Esophagus muscularis mucosa (tissue), 4 donors: ENCODE measurements around the gene MAPKAP1. TPM values are rescaled to one million over a fixed set of nuclear protein-coding genes. Genes with fewer than 3 reads are reported as not detected.

Source experiments
- DNase-seq: peaks from one replicate; pipeline ENCODE4 v3.0.0-alpha.2; 2017; ENCODE audit errors: extremely low spot score
- H3K27ac ChIP-seq, 4 donors: fragments of 200-600 bp; sonication (generic); replicated peaks in 1 of 4; 1 replicate in 3 of 4; 2 replicates in 1 of 4; pipeline ENCODE4 v1.5.1; 2016 to 2019; ENCODE audit warnings: mild to moderate bottlenecking in 1 of 4
- H3K27me3 ChIP-seq, 4 donors: fragments of 200-600 bp; sonication (generic); one replicate each; pipeline versions ENCODE4 v1.5.1 to v1.6.0; 2016 to 2019
- H3K36me3 ChIP-seq, 4 donors: fragments of 200-600 bp; sonication (generic); one replicate each; pipeline ENCODE4 v1.5.1; 2016 to 2019
- H3K4me1 ChIP-seq, 4 donors: fragments of 200-600 bp; sonication (generic); one replicate each; pipeline ENCODE4 v1.5.1; 2016 to 2019
- H3K4me3 ChIP-seq, 4 donors: fragments of 200-600 bp; sonication (generic); 1 replicate in 2 of 4; 2 replicates in 2 of 4; pipeline ENCODE4 v1.5.1; 2016 to 2019; ENCODE audit warnings: mild to moderate bottlenecking in 4 of 4, moderate library complexity in 1 of 4
- H3K9me3 ChIP-seq, 4 donors: fragments of 200-600 bp; sonication (generic); 1 replicate in 3 of 4; 2 replicates in 1 of 4; pipeline ENCODE4 v1.5.1; 2016 to 2019
- EP300 ChIP-seq: sonication (generic); formaldehyde crosslinking; IDR thresholded peaks from one replicate; pipeline ENCODE4 v1.6.1; 2017; ENCODE audit warnings: antibody characterized with exemption
- POLR2A ChIP-seq: fragments of 450-650 bp; IDR thresholded peaks from one replicate; pipeline ENCODE4 v1.6.1; 2017; ENCODE audit warnings: antibody characterized with exemption, moderate library complexity, mild to moderate bottlenecking, low read depth
- POLR2AphosphoS5 ChIP-seq, 2 donors: sonication (generic); formaldehyde crosslinking; IDR thresholded peaks; one replicate each; pipeline ENCODE4 v1.6.1; 2017; ENCODE audit warnings: antibody characterized with exemption in 2 of 2
- WGBS: methylation state at CpG from one replicate; pipeline ENCODE4 v1.1.5; 2018; 5-methylcytosine and 5-hydroxymethylcytosine counted together
- intact Hi-C: fragments of 100-400 bp; cut with DNase I; formaldehyde crosslinking; loops from one replicate; pipeline ENCODE4 v1.15.1; 2023
- total RNA-seq, 4 donors: library from RNA; depleted of rRNA; stranded (reverse); fragments of >200 nt; gene quantifications; one replicate each; pipeline versions ENCODE4 v1.1.0 to v1.2.1, GENCODE V29; 2016
- TF ChIP-seq, protein P1 (sequence below), 3 experiments: fragments of 200-600 bp in 2 of 3; fragments of 450-650 bp in 1 of 3; sonication (generic) in 2 of 3; IDR thresholded peaks; one replicate each; pipeline ENCODE4 v1.5.1; 2017 to 2019; ENCODE audit warnings: antibody characterized with exemption in 3 of 3, mild to moderate bottlenecking in 2 of 3, moderate library complexity in 1 of 3

The MAPKAP1 gene
- total RNA-seq, 4 donors from 2014 or later, result 84.3 to 103 (median 93.4) TPM

DNA sequence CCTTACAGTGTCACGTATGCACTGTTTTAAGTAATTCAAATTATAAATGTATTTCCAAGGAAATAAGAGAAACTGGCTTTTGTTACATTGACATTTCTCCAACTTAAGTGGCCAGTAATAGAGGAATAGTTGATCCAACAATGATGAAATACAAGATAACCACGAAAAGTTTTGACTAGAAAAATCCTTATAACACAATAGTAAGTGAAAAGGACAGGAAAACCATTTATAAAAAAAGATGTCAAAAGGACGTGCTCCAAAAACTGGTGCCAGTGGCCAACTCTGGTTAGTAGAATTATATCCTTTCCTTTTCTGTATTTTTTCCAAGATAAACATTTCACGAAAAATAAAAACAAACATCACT is 234.5 kb downstream of the MAPKAP1 start:
- intact Hi-C loops, result no loop called here
- WGBS, result 31% methylated on average over 4 of the region's 4 CpGs
- Histone ChIP-seq H3K9me3 (no peaks in the 10 kb centered on the region), H3K27ac (peak overlapping the region in 3 of 4 donors; percentile 60 to 76 (median 62)), H3K27me3 (no peaks in the 10 kb centered on the region), H3K4me3 (no peak overlapping the region), H3K36me3 (peaks cover 0 to 9% (median 3%) of the 10 kb centered on the region in 4 donors), H3K4me1 (peaks cover 33 to 55% (median 35%) of the 10 kb centered on the region in 4 donors)
- DNase-seq, result no peak
- TF ChIP-seq POLR2AphosphoS5 (IDR thresholded peaks at IDR 0.05) (no peak), EP300 (no peak), POLR2A (no peak)
- TF ChIP-seq, protein P1, sequence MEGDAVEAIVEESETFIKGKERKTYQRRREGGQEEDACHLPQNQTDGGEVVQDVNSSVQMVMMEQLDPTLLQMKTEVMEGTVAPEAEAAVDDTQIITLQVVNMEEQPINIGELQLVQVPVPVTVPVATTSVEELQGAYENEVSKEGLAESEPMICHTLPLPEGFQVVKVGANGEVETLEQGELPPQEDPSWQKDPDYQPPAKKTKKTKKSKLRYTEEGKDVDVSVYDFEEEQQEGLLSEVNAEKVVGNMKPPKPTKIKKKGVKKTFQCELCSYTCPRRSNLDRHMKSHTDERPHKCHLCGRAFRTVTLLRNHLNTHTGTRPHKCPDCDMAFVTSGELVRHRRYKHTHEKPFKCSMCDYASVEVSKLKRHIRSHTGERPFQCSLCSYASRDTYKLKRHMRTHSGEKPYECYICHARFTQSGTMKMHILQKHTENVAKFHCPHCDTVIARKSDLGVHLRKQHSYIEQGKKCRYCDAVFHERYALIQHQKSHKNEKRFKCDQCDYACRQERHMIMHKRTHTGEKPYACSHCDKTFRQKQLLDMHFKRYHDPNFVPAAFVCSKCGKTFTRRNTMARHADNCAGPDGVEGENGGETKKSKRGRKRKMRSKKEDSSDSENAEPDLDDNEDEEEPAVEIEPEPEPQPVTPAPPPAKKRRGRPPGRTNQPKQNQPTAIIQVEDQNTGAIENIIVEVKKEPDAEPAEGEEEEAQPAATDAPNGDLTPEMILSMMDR (IDR thresholded peaks at IDR 0.05), result no peak

DNA sequence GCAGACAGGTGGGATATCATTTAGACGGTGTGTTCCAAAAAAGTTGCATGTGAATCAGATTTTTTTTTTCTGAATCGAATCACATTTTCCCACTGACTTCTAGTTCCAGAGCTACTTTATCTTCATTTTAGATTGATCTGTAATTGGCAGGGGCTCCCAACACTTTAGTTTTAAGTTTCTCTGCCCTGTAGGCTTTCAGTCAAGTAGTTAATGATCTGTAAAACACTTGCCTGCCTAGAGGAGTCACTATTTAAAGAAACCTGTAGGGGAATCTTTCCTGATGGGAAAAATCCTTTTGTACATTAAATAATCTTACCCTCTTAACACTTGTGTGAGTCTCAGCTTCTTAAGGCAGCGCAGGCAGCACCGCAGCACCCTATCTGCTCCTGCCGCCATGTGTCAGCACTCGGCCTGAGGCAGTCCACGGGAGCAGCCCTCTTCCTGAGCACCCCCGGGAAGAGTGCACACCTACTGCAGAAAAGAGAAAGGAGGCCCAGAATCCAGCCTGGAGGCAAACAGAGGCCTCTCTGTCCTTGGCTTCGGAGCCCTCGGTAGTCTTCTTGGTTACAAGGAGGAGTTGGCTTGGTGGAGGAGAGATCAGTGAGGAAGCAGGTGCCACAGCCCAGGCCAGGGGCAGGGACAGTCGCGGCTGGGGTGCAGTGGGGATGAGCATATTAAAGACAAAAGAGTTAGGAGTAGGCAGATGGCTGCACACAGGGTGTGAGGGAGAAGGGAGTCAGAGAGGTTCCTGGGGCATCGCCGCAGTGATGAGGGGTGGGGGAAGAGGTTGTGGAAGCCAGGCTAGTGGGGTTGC is 236.0 kb downstream of the MAPKAP1 start:
- no peaks in the 10 kb centered on the region for H3K9me3 ChIP-seq
- TF ChIP-seq EP300 (no peak), POLR2A (no peak), POLR2AphosphoS5 (IDR thresholded peaks at IDR 0.05) (no peak)
- TF ChIP-seq, protein P1 (IDR thresholded peaks at IDR 0.05), result no peak
- H3K36me3 ChIP-seq, result peaks cover 0 to 7% (median 5%) of the 10 kb centered on the region in 4 donors
- H3K4me1 ChIP-seq, result peaks cover 39 to 66% (median 44%) of the 10 kb centered on the region in 4 donors
- no peak overlapping the region for H3K27ac ChIP-seq
- no peaks in the 10 kb centered on the region for H3K27me3 ChIP-seq
- DNase-seq, result no peak
- intact Hi-C loops, result no loop called here
- no peak overlapping the region for H3K4me3 ChIP-seq
- WGBS, result 91% methylated on average over 14 of the region's 14 CpGs

DNA sequence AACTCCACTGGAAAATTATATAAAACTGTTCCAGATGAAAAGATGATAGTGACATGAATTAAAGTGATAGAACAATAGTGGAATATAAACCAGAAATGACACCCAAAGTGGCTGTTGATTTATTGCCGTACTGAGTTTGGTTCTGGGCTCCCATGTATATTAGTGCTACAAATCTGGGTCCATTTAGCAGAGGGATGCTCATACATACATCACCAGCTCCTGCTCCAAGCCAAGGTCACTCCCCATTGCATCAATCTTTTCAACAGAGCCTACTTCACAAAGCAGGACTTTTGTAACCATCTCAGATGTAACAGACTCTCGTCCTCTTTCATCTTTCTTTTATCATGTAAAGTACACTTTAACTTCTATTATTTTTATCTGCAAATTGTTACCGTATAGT is 236.8 kb downstream of the MAPKAP1 start:
- no peak for DNase-seq
- no peak overlapping the region for H3K4me3 ChIP-seq
- no peaks in the 10 kb centered on the region for H3K9me3 ChIP-seq
- peaks cover 0 to 7% (median 5%) of the 10 kb centered on the region in 4 donors for H3K36me3 ChIP-seq
- intact Hi-C loops, result no loop called here
- no peak overlapping the region for H3K27ac ChIP-seq
- WGBS, result 83% methylated on average over 3 of the region's 3 CpGs
- TF ChIP-seq EP300, result no peak
- no peak for TF ChIP-seq POLR2A
- TF ChIP-seq POLR2AphosphoS5 (IDR thresholded peaks at IDR 0.05), result no peak
- TF ChIP-seq, protein P1 (IDR thresholded peaks at IDR 0.05), result no peak
- H3K4me1 ChIP-seq, result peaks cover 38 to 70% (median 46%) of the 10 kb centered on the region in 4 donors
- H3K27me3 ChIP-seq, result no peaks in the 10 kb centered on the region

DNA sequence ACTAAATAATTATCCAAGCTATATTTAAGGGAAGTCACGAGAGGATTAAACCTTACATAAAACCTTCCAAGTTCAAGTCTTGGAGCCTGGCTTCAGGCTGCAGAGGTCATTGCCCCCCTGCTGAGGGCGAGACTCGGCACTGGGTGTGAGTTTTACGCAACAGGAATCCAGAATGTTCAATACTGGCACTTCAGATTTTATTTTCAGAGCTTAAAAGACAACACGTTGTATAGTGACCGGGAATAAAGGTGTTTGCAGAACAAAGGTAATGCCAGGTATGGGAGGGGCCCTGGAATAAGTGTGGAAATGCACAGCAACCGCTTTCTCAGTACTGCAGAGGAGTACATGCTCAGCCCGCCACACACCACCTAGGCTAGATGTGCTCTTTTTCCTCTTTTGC is 238.4 kb downstream of the MAPKAP1 start:
- no peak overlapping the region for H3K27ac ChIP-seq
- H3K9me3 ChIP-seq, result no peaks in the 10 kb centered on the region
- intact Hi-C loops, result no loop called here
- DNase-seq, result no peak
- WGBS, result 93% methylated on average over 8 of the region's 8 CpGs
- no peaks in the 10 kb centered on the region for H3K27me3 ChIP-seq
- peaks cover 24 to 57% (median 36%) of the 10 kb centered on the region in 4 donors for H3K4me1 ChIP-seq
- no peak overlapping the region for H3K4me3 ChIP-seq
- TF ChIP-seq POLR2A (no peak), EP300 (no peak), POLR2AphosphoS5 (IDR thresholded peaks at IDR 0.05) (no peak)
- TF ChIP-seq, protein P1 (IDR thresholded peaks at IDR 0.05), result no peak
- peaks cover 0 to 7% (median 5%) of the 10 kb centered on the region in 4 donors for H3K36me3 ChIP-seq
